ENCODE measurements around the gene RFNG. TPM values are rescaled to one million over a fixed set of nuclear protein-coding genes. Genes with fewer than 3 reads are reported as not detected.

RFNG gene
- total RNA-seq, 1 experiment from 2014 or later: 43.4 TPM

- H3K4me3 ChIP-seq (ENCODE audit: low read depth in 2 of 2, low read length in 2 of 2): no peak overlapping the region
- no peaks in the 10 kb centered on the region for H3K27me3 ChIP-seq (ENCODE audit: control insufficient read depth, insufficient read depth, low read length)
- in situ Hi-C loops (cut with HindIII; ENCODE audit: low pct_unique_long_range_greater_than_20kb, low sequenced_read_pairs): no loop called here
- no TSS peak for BruUV-seq (replicated peaks)
- peaks cover 49% of the 10 kb centered on the region for H3K36me3 ChIP-seq (ENCODE audit: control insufficient read depth, insufficient read depth, low read length)
- intact Hi-C loops (cut with micrococcal nuclease; ENCODE audit: unreplicated experiment): no loop called here
- H3K9me3 ChIP-seq (ENCODE audit: control insufficient read depth, insufficient read depth, low read depth, low read length): no peaks in the 10 kb centered on the region
- H3K4me1 ChIP-seq (ENCODE audit: control insufficient read depth, insufficient read depth, low read length): peaks cover 2% of the 10 kb centered on the region; the same call in 1 of the 2 replicates
- ATAC-seq: peak; percentile 33
- TF ChIP-seq POLR2AphosphoS5 (IDR thresholded peaks at IDR 0.05; ENCODE audit: low read depth, low read length) (no peak), REST (IDR thresholded peaks at IDR 0.05; ENCODE audit: insufficient read depth in 1 of 2, low read depth in 2 of 2, low read length in 1 of 2) (no peak), CTCF (IDR thresholded peaks at IDR 0.05) (no peak), TCF7L2 (IDR thresholded peaks at IDR 0.05; ENCODE audit: low read depth, low read length) (no peak), SIN3A (IDR thresholded peaks at IDR 0.05; ENCODE audit: borderline replicate concordance, insufficient read depth, low read depth, low read length) (no peak)
- no peak overlapping the region for H3K27ac ChIP-seq (ENCODE audit: low read length)
- POLR2A ChIA-PET: no interaction called here
- CTCF ChIA-PET: no interaction called here
- DNase-seq (ENCODE audit: low read depth, low spot score): no peak
Observed at GRCh38 chr17:82089723-82090548, 38.3 kb upstream of the RFNG start.

GRCh38 chr17:82088838-82089722 is 37.5 kb upstream of the RFNG start:
- no peak overlapping the region for H3K27ac ChIP-seq (ENCODE audit: low read length)
- TSS peak; percentile 17 for BruUV-seq (replicated peaks)
- no peak for DNase-seq (ENCODE audit: low read depth, low spot score)
- peaks cover 46% of the 10 kb centered on the region for H3K36me3 ChIP-seq (ENCODE audit: control insufficient read depth, insufficient read depth, low read length)
- H3K27me3 ChIP-seq (ENCODE audit: control insufficient read depth, insufficient read depth, low read length): no peaks in the 10 kb centered on the region
- ChIA-PET CTCF (no interaction called here), POLR2A (no interaction called here)
- TF ChIP-seq POLR2AphosphoS5 (IDR thresholded peaks at IDR 0.05; ENCODE audit: low read depth, low read length) (no peak), SIN3A (IDR thresholded peaks at IDR 0.05; ENCODE audit: borderline replicate concordance, insufficient read depth, low read depth, low read length) (no peak)
- H3K9me3 ChIP-seq (ENCODE audit: control insufficient read depth, insufficient read depth, low read depth, low read length): no peaks in the 10 kb centered on the region
- no peak overlapping the region for H3K4me3 ChIP-seq (ENCODE audit: low read depth in 2 of 2, low read length in 2 of 2)
- intact Hi-C loops (cut with micrococcal nuclease; ENCODE audit: unreplicated experiment): no loop called here
- ATAC-seq: no peak
- in situ Hi-C loops (cut with HindIII; ENCODE audit: low pct_unique_long_range_greater_than_20kb, low sequenced_read_pairs): no loop called here
- no peaks in the 10 kb centered on the region for H3K4me1 ChIP-seq (ENCODE audit: control insufficient read depth, insufficient read depth, low read length)

Measured in Panc1 (cell line).